NCI-H1092 (cell line): ENCODE measurements around the gene KHDC1L.
"Not testable (repeated sequence)": the region's sequence is repeated elsewhere in the genome, so short reads cannot be mapped to it uniquely, and the experiment has no call there.

Experiments
- DNase-seq: peaks from one replicate; lab custom pipeline; 2025; lab: John Stamatoyannopoulos, UW

The KHDC1L gene, protein sequence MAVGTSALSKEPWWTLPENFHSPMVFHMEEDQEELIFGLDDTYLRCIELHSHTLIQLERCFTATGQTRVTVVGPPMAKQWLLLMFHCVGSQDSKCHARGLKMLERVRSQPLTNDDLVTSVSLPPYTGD

DNA sequence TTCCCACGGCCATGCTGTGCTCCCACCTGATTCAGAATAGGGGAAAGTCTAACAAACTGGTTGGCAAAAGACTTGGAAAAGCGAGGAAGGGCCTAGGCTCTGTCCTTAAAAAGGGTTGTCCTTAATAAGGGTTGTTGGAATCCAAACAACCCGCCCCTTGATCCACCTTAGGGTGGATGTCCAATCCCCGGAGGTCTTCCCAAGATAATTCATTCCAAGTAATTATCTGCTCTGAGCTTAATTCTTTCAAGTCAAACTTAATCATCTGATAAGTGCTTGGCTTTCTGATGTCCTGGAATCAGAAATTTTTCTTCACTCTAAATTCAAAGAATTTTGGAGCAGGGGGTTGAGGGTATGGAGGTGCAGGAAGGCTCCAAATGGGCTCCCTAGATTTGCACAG, at the start of gene KHDC1L:
Gene KHDC1L (minus strand): TSS at position 101 of the 400 bp plus-strand sequence. CDS start 88 bp downstream, at position 13.
- no peak for DNase-seq

DNA sequence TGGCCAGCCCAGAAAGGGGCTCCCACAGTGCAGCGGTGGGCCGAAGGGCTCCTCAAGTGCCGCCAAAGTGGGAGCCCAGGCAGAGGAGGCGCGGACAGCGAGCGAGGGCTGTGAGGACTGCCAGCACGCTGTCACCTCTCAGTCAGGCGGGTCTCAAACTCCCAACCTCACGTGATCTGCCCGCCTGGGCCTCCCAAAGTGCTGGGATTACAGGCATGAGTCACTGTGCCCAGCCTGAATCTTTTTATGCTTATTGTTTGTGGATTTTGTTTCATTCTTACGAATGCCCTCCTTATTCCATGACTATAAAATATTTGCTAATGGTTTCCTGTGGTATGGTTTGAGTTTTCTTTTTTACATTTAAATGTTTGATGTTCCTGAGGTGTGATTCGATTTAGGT, 44.0 kb upstream of the KHDC1L start:
- not testable (repeated sequence) for DNase-seq

DNA sequence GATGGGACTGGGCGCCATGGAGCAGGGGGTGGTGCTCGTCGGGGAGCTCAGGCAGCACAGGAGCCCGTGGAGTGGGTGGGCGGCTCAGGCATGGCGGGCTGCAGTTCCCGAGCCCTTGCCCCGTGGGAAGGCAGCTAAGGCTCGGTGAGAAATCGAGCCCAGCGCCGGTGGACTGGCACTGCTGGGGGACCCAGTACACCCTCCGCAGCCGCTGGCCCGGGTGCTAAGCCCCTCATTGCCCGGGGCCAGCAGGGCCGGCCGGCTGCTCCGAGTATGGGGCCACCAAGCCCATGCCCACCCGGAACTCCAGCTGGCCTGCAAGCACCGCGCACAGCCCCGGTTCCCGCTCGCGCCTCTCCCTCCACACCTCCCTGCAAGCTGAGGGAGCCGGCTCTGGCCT, 43.6 kb upstream of the KHDC1L start:
- not testable (repeated sequence) for DNase-seq

DNA sequence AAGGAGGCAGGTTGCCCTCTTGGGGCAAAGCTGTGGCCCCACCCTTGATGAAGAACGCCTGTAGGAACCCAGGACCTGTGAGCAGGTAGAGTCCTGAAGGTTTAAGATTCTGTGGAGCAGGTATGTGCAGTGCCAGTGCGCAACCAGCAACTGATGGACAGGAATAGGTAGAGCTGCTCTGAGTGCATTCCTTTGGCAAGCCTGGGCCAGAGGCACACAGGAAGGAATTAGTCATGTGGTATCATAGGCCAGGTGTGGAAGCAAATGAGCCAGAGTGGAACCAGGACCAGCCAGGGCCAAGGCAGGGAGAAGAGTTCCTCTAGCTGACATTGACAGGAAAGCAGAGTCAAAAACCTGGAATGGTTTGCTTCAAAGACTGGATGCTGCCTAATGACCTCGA, 39.1 kb upstream of the KHDC1L start:
- no peak for DNase-seq

DNA sequence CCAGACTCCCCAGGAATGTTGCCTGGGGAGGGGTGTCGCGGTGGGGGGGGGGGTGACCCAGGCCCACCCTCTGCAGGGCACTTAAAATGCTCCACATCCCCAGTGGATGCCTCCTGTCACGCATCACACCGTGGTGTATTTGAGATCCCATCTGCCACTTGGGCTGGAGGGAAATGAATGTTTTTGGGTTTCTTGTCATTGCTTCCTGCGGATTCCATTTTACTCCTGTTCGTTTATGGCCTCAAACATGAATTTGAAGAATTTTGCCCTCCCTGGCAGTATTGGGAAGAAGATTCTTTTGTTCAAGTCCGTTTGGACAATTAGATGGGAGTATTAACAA, 38.2 kb upstream of the KHDC1L start:
- DNase-seq: no peak

DNA sequence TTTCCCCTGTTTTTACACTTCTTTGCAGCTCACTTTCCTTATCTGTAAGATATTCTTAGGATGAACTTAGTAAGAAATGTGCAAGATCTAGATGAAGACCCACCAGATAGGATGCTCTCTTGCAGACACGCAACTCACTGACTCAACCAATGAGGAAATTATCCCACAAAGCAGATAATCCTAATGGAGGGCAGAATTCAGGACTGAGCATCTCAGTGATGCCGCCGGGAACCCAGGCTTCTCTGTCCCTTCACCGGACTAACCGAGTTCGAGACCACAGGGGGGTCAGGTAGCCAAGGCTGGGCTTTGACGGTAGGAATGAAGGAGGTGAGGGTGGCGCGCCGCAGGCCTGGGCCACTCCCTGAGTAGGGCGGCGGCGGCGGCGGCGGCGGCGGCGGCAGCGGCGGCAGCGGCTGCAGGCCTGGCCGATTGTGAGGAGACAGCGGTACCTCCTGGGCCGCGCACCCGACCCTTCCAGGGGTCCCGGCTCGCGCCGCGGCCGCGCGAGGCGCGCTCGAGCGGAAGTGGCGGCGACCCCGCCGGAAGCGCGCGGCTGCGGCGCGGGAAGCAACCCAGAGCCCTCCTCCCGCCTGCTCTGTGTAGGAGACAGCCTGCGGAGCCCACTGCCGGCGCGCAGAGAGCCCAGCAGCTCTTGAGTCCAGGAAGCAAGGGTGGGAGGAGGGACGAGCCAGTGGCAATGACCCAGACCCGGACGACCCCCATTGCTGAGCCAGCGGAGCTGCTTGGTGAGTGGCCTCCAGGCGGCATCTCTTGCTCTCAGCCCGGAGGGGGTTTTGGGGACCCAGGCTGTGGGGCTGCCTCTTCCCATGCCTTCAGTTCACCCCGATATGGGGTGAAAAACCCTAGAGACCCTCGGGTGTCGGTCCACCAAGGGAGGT, 37.6 kb upstream of the KHDC1L start, which contains the start of gene KHDC1:
Gene KHDC1 (minus strand): TSS at position 526 of the 899 bp plus-strand sequence. CDS start 20,679 bp downstream, outside the sequence.
- DNase-seq: peak; percentile 75

DNA sequence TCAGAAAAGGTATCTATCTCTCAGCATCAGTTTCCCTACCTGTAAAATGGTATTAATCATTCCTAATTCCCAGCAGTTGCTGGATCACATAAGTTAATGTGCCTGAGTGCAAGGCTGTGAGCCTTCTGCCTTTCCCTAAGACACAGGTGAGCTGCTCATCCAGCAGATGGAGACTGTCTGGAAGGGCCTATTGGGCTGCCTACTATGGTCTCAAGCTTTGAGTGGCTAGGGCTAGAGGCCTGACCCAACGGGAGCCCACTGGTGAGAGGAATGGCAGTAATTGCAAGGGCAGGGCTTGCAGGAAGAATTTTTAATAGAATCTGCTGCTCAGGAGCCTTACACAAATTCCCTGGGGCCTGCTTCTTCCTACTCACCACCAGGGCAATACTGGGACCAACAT, 33.4 kb upstream of the KHDC1L start:
- DNase-seq: no peak

DNA sequence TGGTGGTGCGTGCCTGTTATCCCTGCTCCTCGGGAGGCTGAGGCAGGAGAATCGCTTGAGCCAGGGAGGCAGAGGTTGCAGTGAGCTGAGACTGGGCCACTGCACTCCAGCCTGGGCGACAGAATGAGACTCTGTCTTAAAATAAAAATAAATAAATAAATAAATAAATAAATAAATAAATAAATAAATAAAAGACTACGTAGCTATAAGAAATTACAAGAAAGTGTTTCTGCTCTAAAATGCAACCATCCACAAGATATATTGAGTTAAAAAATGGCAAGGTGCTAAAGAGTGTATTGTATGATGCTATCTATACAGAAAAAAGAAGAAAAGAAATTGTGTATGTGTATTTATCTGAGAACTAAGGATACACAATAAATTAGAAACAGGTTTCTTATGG, 29.0 kb upstream of the KHDC1L start:
- not testable (repeated sequence) for DNase-seq

DNA sequence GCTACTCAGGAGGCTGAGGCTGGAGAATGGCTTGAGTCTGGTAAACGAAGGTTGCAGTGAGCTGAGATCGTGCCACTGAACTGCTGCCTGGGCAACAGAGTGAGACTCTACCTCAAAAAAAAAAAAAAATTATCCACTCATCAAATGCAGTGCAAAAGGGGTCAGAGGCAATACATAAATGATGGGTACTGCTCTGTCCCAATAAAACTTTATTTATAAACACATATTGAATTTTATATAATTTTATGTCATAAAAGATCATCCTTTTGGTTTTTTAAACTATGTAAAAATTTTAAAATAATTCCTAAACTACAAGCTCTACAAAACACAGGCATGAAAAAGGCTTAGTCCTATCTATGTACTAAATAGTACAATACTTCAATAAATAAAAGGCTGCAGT, 27.4 kb upstream of the KHDC1L start:
- no peak for DNase-seq

DNA sequence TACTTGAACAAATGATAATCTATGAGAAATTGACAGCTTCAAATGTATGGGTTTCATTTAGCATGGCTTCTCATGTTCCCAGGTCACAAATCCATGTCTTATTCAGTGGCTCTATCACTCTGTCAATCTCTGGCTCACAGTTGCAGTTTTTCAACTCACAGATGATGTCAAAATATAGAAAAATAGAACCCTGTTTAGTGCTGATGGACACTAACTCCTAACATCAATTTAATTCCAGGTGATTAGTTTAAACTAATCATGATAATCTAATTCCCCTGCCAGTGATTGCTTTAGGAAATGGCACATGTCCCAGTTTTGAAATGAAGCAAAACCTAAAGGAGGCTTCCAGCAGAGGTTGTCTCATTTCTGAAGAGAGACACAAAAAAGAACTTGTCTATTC, 24.7 kb upstream of the KHDC1L start:
- no peak for DNase-seq

DNA sequence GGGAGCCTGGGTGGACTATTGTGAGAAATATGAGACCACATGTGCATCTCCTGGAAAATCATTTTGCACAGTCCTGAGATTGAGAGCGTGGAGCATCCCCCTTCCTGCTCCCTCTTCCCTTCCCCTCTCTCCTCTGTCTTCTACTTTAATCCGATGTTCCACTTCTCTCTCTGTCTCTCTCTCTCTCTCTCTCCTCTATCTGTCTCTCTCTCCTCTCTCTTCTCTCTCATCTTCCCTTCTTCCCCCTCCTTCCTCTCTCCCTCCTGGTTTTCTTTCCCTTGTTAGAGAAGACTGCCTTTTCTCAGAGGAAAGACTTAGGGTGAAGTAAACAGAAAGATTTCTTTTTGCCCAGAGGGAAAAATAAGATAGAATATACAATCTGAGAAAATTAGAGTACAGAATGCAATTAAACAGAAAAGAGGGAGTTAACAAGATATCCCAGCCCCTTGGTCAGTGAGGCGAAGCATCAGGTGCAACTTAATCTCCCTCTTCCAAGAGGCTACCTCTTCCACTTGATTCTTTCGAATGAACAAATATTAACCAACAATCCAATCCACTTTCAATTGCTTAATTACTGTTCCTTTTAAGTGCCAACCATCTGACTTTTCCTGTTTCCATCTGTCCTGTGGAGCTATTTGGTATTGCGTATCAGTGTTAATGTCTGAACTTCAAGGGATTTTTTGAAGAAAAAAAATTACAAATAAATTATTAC, 23.1 kb upstream of the KHDC1L start:
- DNase-seq: no peak

DNA sequence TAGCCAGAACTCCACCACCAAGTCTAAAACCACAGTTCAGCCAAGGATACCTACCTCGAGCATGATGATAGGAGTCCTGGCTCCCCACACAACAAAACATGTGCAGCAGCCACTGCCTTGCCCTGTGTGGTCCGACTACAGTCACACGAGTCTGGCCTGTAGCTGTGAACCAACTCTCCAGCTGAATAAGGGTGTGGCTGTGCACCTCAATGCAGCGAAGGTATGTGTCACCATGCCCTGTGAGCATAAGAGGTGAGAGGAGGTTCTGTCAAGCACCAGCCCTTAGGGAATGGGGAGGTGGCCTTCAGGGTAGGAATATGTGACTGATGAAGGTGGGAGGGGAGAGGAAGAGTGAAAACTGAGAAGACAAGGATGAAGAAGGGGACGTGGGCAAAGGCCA, 16.7 kb upstream of the KHDC1L start:
- no peak for DNase-seq

DNA sequence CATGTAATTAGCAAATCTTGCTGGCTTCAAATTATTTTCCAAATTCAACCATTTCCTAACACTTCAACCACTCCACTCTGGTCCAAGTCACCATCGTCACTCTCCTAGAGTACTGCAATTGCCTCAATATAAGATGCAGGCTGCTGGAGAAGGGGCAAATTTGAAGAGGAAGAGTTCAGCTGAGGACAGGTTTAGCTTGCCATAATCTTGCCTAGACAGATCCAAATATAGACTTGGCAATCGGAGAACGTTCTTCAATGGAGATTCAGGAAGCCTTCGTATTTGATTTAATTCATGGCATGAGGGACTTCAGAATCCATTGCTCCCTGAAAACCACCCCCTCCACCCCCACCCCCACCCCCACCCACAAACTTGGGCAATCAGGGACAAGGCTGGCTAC, 15.4 kb upstream of the KHDC1L start:
- no peak for DNase-seq

DNA sequence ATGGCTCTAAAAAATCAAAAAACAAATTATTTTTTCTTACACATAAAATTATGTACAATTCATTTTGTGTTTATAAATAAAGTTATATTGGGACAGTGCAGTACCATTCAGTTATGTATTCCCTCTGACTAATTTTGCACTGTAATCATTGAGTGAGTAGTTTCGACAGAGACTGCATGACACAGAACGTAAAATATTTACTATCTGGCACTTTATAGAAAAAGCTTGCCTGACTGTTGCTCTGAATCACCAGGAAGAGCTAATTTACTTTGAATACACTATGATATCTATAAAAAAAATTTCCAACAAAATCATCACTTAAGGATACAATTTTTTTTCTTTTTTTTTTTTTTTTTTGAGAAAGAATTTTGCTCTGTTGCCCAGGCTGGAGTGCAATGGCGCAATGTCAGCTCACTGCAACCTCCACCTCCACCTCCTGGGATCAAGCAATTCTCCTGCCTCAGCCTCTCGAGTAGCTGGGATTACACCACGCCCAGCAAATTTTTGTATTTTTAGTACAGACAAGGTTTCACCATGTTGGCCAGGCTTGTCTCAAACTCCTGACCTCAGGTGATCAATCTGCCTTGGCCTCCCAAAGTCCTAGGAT, 11.0 kb upstream of the KHDC1L start:
- DNase-seq: no peak

DNA sequence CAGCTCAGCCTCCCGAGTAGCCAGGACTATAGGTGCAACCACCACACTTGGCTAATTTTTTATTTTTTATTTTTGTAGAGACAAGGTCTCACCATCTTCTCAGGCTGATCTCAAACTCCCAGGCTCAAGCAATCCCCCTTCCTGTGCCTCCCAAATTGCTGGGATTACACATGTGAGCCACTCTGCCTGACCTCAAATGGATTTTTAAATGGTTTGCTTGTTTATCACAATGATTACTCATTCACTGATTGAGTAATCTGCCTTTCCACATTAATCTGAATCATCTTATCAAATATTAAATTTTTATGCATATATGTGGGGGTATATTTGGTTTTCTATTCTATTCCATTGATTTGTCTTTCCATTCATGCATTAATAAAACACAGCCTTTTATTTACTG, 9.4 kb upstream of the KHDC1L start:
- no peak for DNase-seq

DNA sequence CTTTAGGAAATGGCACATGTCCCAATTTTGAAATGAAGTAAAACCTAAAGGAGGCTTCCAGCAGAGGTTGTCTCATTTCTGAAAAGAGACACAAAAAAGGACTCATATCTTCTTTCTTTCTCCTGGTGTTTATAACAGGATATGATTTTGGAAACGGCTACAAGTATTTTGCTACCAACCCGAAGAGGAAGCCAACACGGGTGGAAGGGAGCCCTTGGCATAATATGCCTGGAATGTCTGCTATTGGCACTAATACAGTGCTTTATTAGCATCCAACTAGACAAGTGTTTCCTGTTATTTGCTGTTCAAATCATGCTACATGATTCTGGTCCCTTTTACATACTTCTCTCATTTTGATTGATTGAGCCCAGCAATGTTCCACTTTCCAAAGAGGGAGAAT, 8.7 kb upstream of the KHDC1L start:
- not testable (repeated sequence) for DNase-seq

DNA sequence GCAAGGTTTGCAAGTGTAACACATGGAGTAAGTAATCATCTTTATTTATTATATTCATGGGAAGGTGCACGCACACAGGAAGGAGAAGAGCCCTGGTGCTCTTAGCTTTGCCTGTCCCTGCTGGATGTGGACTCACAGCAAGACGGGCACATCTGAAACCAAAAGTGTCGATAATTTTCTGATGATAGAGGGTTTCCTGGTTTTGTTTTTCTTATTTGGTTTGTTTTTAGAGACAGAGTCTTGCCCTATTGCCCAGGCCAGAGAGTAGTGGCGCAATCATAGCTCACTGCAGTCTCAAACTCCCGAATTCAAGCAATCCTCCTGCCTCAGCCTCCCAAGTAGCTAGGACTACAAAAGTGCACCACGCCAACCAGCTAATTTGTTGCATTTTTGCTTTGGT, 7.8 kb upstream of the KHDC1L start:
- DNase-seq: no peak

DNA sequence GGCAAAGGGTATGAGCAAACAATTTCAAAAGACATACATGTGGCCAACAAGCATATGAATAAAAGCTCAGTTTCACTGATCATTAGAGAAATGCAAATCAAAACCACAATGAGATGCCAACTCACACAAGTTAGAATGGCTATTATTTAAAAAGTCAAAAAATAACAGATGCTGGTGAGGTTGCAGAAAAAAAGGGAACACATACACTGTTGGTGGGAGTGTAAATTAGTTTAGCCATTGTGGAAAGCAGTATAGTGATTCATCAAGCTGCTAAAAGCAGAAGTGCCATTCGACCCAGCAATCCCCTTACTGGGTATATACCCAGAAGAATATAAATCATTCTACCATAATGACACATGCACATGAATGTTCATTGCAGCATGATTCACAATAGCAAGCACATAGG, 6.7 kb upstream of the KHDC1L start:
- no peak for DNase-seq

DNA sequence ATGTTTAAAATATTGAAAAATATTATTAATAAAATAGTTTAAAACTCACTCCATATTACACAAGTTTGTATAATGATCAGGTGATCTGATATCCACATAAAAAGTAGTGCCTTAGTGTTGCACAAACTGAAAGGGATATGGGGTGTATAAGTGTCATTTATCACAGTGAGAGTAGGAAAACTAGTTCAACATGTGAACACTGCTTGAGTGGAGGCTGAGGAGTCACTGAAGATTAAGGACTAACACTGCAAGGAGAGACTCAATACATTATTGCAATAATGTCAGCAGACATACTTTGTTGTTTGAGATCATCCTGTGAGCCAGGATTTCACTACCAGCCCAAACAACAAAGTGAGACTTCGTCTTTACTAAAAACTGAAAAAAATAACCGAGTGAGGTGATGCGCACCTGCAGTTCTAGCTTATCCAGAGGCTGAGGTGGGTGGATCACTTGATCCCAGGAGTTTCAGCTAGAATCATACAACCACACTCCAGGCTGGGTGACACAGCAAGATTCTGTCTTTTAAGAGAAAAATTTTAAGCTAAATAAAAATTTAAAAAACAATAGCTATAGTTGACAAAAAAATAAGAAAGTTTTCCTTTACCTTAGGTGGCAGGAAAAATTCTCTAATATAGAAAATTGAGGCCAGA, 2.4 kb upstream of the KHDC1L start:
- no peak for DNase-seq

DNA sequence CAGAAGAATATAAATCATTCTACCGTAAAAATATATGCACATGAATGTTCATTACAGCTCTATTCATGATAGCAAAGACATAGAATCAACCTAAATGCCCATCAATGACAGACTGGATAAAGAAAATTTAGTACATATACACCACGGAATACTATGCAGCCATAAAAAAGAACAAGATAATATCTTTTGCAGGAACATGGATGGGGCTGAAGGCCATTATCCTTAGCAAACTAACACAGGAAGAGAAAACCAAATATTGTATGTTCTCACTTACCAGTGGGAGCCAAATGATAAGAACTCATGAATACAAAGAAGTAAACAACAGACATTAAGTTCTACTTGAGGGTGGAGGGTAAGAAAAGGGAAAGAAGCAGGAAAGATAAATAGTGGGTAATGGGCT, 8.4 kb downstream of the KHDC1L start:
- DNase-seq: no peak

DNA sequence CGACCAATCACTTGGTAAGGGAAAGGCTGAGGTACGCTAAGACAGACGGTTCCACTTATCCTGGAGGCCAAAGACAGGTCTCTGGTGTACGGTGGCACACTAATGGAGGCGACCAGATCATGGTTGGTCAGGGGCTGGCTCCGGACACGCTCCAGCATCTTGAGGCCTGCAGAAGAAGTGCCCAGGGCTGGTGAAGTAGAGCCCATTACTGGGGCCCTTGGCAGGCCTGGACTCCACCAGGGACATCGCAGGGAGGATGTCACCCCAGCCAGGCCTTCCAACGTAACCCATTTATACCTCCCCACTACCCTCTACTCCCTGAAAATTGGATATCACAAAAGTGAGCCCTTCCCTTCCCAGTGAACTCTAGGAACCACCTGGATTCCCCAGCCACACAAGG, 16.2 kb downstream of the KHDC1L start:
- DNase-seq: no peak

DNA sequence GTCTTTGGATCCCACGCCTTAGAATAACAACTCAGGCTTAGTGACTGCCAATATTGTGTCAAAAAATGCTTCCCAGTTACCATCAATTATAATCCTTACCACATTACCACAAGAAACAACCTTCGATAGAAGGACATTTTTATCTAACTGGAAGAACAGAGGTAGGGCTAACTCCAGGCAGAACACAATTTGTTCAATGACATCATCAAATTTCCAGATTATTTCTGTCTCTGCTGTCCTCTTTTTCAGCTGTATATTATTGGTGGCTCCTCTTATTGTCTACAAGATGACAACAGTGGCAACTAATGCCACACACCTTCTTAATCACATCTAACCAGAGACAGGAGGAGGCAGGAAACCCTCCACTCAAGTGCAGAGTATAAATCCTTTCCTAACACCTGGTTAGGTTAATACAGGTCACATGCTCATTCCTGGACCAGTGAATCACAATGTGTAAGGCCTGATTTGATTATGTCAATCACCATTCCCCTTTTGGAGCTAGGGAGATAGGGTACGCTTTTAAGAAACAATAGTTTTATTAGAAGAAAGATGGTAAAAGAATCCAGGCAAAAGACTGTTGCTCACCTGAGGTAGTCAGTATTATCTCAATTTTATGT, 18.0 kb downstream of the KHDC1L start:
- DNase-seq: no peak
